HG02763 (cell line): Measurements from ENCODE around the gene CFAP119.

Source experiments
- ATAC-seq: cut with Tn5 transposase; IDR thresholded peaks from one replicate; pipeline ENCODE4 v1.9.1; 2021; ENCODE audit warnings: mild to moderate bottlenecking, moderate library complexity; ENCODE audit not compliant: unreplicated experiment

The CFAP119 gene

DNA sequence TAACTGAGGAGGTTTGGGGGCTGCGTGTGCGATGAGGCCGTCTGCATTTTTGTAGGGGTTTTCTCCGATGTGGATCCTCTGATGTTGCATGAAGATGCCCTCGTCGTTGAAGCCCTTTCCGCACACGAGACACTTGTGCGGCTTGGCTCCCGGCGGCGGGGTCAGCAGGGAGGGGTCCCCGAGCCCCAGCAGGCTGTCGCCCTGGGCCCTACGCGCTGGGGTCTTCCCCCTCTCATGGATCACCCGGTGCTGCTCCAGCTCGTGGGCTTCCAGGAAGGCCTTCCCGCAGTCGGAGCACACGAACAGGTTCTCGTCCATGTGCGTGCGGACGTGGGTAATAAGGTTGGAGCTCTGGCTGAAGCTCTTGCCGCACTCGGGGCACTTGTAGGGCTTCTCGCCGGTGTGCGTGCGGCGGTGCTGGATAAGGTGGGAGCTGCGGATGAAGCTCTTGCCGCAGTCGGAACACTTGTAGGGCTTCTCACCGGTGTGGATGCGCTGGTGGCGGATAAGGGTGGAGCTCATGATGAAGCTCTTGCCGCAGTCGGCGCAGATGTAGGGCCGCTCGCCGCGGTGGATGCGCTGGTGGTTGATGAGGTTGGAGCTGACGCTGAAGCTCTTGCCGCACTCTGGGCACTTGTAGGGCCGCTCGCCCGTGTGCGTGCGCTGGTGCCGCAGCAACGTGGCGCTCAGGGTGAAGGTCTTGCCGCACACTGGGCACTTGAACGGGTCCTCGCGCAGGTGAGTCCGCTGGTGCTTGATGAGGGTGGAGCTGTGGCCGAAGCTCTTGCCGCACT, 20.8 kb upstream of the CFAP119 start:
- no peak for ATAC-seq

DNA sequence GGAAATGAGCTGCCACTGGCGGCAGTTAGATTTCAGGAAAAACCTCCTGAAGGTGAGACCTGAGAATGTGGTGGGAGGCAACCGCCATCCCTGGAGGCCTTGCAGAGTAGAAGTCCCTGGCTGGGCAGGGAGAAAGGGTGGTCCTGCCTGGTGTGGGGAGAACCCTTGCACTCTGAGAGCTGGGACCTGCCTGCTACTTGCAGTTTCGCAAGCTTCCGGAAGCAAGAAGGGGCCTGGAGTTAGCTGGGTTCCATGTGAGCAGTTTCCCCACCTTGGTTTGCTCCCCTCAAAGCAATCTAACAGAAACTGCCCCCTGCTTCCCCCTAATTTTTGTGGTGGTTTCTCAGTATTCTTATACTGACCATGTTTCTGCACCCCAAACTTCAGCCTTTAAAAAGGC, 18.7 kb upstream of the CFAP119 start:
- no peak for ATAC-seq

DNA sequence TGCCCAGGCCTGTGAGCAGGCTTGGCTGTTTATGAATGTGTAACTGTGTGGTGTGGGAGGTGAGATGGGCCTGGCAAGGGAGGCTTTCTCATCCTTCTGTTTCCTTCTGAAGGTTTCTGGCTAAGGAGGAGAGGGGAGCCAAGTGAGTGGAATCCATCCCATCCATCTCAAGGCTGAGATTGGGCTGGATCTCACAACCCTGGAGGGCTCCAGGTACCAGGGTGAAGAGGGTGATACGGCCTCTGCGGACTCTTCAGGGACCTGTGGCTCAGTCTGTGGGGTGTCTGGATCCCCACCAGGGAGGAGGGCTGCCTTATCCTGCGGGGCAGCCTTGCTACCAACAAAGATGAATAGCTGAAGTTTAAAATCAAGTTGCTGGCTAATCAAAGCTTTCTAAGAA, 18.2 kb upstream of the CFAP119 start:
- no peak for ATAC-seq

DNA sequence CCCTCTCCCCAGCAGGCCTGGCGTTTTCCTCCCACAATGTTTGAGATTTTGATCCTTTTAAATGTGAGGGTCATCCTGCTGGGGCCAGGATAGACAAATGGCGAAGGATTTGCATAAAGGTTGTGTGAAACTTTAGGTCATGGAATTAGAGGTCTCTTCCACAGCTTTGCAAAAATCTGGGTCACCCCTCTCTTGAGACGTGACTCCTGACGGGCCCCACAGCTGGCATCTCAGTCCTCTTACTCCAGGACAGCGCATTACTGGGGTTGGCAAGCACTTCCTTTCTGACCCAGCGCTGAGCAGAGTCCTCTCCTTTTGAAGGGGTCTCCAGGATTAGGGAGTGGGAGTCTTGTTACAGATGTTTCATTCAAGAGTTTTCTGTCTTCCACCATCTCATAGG, 17.7 kb upstream of the CFAP119 start:
- ATAC-seq: no peak

DNA sequence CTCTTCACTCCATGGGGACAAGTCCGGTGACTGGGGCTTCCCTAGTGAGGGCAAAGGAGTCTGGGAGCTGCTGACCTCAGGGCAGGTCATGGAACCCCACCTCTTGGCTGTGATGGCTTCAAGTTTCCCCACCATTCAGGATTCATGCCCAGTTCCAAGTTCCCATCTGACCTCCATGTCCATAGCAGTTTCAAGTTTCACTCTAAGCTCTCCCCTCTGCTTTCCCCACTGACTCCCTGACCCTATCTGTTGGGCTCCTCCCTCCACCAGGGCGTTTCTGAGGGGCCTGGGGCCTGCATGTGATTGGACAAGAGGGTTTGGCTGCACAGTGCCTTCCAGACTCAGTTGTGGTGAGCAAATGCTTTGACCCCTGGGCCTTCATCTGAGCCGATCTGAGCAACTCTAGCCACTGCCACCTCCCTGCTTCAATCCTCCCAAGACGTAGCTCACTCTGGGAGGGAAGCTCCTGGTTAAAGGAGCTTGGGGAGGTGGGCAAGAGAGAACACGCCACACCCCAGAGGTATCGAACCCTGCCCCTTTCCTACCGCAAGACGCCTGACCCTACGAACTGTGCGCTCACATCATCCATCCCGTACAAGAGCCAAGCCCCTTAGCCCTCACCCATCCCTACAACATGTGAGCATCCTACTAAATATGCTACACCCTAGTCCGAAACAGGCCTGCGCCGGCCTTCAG, 16.8 kb upstream of the CFAP119 start:
- no peak for ATAC-seq

DNA sequence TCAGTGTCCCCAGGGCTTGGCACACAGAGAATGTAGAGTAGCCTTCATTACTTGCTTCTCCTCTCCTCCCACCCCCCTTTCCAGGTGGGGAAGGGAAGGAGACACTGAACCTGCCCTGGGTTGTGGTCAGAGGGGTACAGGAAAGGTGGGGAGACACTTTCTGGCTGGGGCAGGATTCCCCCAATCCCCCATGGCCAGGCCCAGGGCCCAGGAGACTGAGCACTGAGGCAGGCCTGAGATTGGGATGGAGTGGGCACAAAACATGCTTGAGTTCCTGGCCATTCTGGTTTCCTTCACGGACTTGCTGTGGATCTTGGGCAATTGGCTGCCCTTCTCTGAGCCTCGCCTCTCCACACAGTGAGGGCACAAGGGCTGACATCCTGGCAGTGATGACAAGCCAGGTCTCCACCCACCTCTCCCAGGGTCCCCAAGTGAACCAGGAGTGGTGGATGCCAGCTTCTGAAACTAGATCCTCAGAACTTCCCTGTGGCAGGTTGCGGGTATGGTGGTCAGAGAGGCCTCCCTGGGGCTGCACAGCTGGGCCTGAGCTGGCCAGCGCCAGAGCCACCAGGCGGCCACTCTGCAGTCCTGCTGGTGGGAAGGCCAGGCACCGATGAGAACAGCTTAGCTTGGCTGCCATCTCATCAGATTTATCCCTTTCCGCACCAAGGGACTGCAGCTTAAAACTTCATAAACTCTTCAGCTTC, 15.9 kb upstream of the CFAP119 start:
- ATAC-seq: no peak

DNA sequence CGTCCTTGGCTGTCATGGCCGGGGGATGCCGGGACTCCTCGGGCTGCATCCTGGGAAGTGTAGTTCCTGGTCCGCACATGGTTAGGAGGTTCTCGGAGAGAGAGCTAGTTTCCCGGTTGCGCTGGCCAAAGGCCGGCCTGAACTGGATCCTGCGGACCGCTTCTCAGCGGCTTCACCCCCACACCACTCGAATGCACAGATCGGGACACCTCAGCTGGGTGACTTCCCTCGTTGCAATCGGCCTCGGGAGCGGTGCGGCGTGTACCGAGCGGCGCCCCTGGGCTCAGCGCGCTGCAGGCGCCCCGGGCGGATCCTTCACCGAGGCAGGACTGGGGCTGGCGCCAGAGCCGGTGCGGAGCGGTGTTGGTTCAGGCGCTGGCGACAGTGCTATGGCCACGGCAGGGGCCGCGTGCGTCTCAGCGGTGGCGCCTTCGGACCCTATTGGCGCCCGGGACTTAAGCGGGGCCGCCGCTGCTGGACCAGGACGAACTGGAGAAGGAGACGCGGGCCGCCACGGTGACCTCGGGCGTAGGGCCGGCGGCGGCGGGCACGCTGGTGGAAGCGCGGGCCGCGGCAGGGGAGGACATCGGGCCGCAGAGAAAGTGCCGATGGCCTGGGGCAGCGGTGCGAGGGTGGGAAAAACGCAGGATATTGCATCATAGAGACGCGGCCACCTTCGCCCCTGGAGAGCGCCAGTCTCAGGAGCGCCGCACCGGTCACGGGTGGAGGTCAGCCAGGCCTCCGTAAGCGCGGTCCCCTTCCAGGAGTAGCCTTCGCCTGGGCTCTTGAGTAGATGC, 13.7 kb upstream of the CFAP119 start:
- no peak for ATAC-seq

DNA sequence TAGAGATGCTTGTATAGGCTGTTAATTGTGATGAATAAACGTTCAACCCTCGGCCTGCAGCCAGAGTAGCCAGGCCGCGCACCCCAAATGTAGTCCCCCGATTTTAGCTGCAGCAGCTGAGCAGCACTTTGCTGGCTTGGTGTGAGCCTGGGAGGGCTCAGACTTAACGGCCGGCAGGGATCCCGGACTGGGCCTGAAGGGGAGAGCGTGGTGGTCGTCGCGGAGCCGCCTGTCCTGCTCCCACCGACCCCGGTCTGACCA, 13.2 kb upstream of the CFAP119 start:
- no peak for ATAC-seq

DNA sequence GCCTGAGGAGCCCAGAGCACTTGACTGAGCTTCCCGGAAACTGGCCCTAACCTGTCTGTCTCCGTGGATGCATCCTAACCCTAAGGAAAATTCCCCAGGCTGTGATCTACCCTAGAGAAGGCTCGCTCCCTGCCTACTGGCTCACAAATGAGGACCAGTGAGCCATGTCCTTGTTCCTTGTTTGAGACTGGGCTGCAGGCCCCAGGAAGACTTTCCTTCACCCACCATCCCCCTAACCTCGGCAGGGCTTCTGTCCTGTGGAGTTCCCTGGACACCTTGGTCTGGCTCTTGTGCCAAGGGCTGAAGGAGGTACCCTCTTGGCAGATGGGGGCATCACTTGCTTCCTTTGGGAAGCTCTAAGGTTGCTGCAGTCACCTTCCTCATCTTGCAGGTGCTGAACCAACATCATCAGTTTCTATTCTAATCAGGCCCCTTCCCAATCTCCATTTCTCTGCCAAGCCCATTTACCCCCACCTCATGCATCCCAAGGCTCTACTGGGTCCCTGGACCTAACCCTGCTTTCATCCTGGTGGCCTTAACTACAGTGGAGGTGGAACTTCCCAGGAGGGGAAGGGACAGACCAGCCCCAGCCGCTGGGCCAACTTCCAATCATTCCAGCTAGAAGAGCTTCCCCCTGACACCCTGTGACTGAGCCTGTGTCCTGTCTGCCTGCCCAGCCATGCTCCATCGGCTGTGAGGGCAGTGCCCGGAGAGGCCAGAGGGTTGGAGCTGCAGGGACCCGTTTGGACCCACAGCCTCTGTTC, 12.7 kb upstream of the CFAP119 start:
- no peak for ATAC-seq

DNA sequence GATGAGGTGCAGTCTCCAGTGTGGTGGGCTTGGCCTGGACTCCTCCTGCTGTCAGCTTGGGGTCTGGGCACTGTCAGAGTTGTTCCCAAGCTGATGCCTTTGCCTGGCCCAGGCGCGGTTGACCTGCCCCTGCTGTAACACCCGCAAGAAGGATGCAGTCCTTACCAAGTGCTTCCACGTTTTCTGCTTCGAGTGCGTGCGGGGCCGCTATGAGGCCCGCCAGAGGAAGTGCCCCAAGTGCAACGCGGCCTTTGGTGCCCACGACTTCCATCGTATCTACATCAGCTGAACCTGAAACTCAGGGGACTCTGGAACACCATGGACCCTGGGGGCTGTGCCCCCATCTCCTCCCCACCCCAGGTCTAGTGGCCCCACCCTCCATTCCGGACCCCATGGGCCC, 12.0 kb upstream of the CFAP119 start:
- no peak for ATAC-seq

DNA sequence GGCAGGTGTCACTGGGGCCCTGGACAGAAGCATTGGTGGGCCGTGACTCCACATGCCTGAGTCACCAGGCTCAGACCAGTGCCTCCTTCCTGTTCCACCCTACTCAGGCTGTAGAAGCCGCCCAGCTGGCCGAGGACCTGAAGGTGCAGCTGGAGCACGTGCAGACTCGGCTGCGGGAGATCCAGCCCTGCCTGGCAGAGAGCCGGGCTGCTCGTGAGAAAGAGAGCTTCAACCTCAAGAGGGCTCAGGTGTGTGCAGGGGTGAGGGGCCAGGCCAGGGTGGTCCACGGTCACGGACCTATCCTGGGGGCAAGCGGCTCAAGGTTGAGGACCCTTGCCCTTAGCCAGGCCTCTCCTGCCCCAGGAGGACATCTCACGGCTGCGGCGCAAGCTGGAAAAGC, 9.9 kb upstream of the CFAP119 start:
- no peak for ATAC-seq

DNA sequence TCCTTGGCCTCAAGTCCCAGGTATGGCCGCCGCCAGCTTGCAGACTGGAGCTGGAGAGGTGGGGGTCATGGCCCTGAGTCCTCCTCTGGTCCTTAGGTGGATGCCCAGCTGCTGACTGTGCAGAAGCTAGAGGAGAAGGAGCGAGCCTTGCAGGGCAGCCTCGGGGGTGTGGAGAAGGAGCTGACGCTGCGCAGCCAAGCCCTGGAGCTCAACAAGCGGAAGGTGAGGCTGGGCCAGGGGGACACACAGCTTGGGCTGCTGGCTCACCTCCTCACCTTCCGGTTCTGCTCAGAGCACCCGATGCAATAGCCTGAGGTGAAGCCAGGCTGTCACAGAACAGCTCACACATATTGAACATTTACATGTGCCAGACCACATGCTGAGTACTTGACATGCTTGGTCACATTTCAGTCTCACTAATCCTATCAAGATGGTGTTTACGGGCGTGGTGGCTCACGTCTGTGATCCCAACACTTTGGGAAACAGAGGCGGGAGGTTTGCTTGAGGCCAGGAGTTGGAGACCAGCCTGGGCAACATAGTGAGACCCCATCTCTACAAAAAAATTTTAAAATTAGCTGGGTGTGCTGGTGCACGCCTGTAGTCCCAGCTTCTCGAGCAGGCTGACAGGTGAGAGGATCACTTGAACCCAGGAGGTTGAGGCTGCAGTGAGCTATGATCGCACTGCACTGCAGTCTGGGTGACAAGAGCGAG, 7.7 kb upstream of the CFAP119 start:
- no peak for ATAC-seq

DNA sequence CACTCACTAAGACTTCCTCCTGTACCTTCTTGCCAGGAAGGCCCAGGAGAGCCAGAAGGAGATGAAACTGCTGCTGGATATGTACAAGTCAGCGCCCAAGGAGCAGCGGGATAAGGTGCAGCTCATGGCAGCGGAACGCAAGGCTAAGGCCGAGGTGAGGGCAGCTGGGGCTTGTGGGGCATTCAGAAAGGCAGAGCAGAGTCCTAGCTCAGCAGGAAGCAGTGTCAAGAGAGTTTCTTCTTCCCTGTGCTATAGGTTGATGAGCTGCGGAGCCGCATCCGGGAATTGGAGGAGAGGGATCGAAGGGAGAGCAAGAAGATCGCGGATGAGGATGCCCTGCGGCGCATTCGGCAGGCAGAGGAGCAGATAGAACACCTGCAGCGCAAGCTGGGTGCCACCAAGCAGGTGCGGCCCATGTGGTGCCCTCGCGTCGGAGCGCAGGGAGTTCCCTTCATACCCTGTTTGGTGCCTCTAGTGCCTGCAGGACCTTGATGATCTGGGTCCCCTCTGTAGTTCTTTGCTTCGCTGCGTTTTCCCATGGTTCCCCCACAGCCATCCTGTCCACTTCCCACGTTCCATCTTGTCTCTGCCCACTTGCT, 6.8 kb upstream of the CFAP119 start:
- no peak for ATAC-seq

DNA sequence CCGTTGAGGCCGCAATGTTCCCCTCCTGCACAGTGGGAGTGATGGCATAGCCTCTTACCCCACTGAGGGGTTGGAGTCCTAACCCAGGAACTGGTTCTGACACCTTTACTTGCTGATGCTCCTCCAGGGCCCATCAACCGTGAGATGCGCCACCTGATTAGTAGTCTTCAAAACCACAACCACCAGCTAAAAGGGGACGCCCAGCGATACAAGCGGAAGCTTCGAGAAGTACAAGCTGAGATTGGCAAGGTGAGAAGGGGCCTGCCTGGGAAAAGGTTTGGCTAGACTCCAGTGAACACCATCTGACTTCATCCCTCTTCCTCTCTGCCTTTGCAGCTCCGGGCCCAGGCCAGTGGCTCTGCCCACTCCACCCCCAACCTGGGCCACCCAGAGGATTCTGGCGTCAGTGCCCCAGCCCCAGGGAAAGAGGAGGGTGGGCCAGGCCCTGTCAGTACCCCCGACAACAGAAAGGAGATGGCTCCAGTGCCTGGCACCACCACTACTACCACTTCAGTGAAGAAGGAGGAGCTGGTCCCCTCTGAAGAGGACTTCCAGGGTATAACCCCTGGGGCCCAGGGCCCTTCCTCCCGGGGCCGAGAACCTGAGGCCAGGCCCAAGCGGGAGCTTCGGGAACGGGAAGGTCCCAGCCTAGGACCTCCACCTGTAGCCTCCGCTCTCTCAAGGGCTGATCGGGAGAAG, 6.1 kb upstream of the CFAP119 start:
- ATAC-seq: no peak

DNA sequence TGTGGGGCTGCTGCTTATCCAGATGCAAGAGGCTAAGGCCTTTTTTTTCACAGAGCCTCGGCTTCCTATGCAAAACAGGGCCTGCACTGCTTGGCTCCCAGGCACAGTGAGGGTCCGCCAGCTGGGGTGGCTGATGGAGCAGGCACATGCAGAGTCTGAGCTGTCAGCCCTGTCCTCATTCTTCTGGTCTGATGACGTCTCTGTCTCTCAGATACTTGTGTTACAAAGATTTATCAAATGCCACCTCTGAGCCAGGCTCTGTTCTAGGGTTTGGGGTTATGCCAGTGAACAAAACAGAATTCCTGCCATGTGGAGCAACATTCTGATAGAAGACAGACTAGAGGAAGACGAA, 5.0 kb upstream of the CFAP119 start:
- ATAC-seq: no peak

DNA sequence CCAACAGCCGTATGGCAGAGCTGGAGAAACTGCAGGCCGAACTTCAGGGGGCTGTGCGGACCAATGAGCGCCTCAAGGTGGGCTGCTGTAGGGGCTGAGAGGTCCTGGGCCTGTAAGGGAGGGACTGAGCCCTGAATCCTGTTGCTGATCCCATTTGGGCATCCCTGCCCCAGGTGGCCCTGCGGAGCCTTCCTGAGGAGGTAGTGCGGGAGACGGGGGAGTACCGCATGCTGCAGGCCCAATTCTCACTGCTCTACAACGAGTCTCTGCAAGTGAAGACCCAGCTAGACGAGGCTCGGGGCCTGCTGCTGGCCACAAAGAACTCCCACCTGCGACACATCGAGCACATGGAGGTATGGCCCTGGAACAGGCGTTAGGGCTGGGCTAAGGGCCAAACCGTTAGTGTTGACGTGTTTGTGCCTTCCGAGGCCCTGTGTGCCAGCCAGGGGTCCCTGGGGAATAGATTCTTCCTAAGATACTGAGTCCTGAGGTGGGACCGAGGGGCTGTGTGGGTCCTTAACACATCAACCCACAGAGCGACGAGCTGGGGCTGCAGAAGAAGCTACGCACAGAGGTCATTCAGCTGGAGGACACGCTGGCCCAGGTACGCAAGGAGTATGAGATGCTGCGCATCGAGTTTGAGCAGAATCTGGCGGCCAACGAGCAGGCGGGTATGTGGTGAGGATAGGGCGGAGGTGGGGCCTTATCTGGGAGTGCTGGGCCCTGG, 4.5 kb upstream of the CFAP119 start:
- no peak for ATAC-seq

DNA sequence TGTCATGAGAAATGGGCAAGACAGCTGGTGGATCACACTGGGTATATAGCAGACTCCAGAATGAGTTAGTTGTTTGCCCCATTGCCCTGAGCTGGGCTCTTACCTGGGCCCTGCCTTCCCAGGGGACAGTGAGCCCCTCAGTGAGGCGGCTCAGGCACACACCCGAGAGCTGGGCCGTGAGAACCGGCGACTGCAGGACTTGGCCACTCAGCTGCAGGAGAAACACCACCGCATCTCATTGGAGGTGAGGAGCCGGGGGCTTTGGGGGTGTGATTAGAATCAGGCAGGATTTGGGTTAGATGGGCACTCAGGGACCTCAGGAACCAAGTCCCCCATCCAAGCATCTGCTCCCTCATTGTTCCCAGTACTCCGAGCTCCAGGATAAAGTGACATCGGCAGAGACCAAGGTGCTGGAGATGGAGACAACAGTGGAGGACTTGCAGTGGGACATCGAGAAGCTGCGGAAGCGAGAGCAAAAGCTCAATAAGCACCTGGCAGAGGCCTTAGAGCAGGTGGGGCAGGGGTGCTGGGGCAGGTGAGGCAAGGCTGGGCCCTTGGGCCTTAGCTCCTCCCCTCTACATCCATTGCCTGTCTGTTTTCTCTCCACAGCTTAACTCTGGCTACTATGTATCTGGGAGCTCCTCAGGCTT, 3.1 kb upstream of the CFAP119 start:
- no peak for ATAC-seq

DNA sequence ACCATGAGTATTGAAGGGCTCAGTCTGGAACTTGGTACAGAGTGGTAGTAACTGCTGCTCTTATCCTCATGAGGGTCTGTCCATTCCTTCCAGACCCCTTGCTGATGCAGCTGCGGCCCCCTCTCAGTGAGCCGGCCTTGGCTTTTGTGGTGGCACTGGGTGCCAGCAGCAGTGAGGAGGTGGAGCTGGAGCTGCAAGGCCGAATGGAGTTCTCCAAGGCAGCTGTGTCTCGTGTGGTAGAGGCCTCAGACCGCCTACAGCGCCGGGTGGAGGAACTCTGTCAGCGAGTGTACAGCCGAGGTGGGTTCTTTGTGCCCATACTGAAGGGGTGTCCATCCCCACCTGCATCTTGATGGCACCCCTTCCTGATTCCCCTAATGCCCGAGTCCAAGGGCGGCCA, 2.2 kb upstream of the CFAP119 start:
- no peak for ATAC-seq
